ENCODE measurements around the gene MACROD2. TPM values are rescaled to one million over a fixed set of nuclear protein-coding genes. Genes with fewer than 3 reads are reported as not detected.

Gene MACROD2
- total RNA-seq, 4 donors from 2014 or later = 10.0 to 24.0 (median 17.0) TPM

- no peak overlapping the region for H3K4me3 ChIP-seq (ENCODE audit: low read depth, poor library complexity, severe bottlenecking)
- no peak for DNase-seq (ENCODE audit: low spot score in 2 of 2)
- 90 to 100% methylated on average over 1 of the region's 1 CpG for WGBS, 2 donors
- TF ChIP-seq CTCF (IDR thresholded peaks at IDR 0.05) (no peak), POLR2A (IDR thresholded peaks at IDR 0.05) (no peak)
- intact Hi-C loops (cut with DNase I; ENCODE audit: low total_unique reads) = no loop called here
Observed at GRCh38 chr20:15026759-15027158, 1031.4 kb downstream of the MACROD2 start.

- TF ChIP-seq POLR2A (IDR thresholded peaks at IDR 0.05) (no peak), CTCF (IDR thresholded peaks at IDR 0.05) (no peak)
- DNase-seq (ENCODE audit: low spot score in 2 of 2) = no peak
- WGBS, 2 donors = 96% methylated on average over 9 to 14 of the region's 14 CpGs
- intact Hi-C loops (cut with DNase I; ENCODE audit: low total_unique reads) = no loop called here
- H3K4me3 ChIP-seq (ENCODE audit: low read depth, poor library complexity, severe bottlenecking) = no peak overlapping the region
Observed at GRCh38 chr20:15030826-15031225, 1035.5 kb downstream of the MACROD2 start.

- TF ChIP-seq POLR2A (IDR thresholded peaks at IDR 0.05) (no peak), CTCF (IDR thresholded peaks at IDR 0.05) (no peak)
- 94 to 96% methylated on average over 30 to 31 of the region's 32 CpGs for WGBS, 2 donors
- no peak overlapping the region for H3K4me3 ChIP-seq (ENCODE audit: low read depth, poor library complexity, severe bottlenecking)
- intact Hi-C loops (cut with DNase I; ENCODE audit: low total_unique reads) = no loop called here
- no peak for DNase-seq (ENCODE audit: low spot score in 2 of 2)
Observed at GRCh38 chr20:15031546-15032351, 1036.4 kb downstream of the MACROD2 start.

GRCh38 chr20:15032352-15032622, 1037.0 kb downstream of the MACROD2 start:
- TF ChIP-seq CTCF (IDR thresholded peaks at IDR 0.05) (no peak), POLR2A (IDR thresholded peaks at IDR 0.05) (no peak)
- 93 to 94% methylated on average over 11 of the region's 11 CpGs for WGBS, 2 donors
- intact Hi-C loops (cut with DNase I; ENCODE audit: low total_unique reads) = no loop called here
- no peak for DNase-seq (ENCODE audit: low spot score in 2 of 2)
- H3K4me3 ChIP-seq (ENCODE audit: low read depth, poor library complexity, severe bottlenecking) = no peak overlapping the region

GRCh38 chr20:15033269-15033668, 1038.0 kb downstream of the MACROD2 start:
- 86 to 90% methylated on average over 4 of the region's 4 CpGs for WGBS, 2 donors
- no peak overlapping the region for H3K4me3 ChIP-seq (ENCODE audit: low read depth, poor library complexity, severe bottlenecking)
- no peak for TF ChIP-seq POLR2A (IDR thresholded peaks at IDR 0.05)
- TF ChIP-seq CTCF (IDR thresholded peaks at IDR 0.05) = no peak
- intact Hi-C loops (cut with DNase I; ENCODE audit: low total_unique reads) = no loop called here
- DNase-seq (ENCODE audit: low spot score in 2 of 2) = no peak

GRCh38 chr20:15033891-15034290, 1038.6 kb downstream of the MACROD2 start:
- TF ChIP-seq CTCF (IDR thresholded peaks at IDR 0.05) = no peak
- TF ChIP-seq POLR2A (IDR thresholded peaks at IDR 0.05) = no peak
- H3K4me3 ChIP-seq (ENCODE audit: low read depth, poor library complexity, severe bottlenecking) = no peak overlapping the region
- WGBS, 2 donors = 40 to 45% methylated on average over 8 of the region's 8 CpGs
- intact Hi-C loops (cut with DNase I; ENCODE audit: low total_unique reads) = no loop called here
- no peak for DNase-seq (ENCODE audit: low spot score in 2 of 2)
